HepG2 (cell line): ENCODE measurements around the gene NBEA. TPM values are rescaled to one million over a fixed set of nuclear protein-coding genes. Genes with fewer than 3 reads are reported as not detected.
A peak's percentile ranks its signal among the peaks of the same experiment; 100 is the strongest.

Experiments used
- ATF2 ChIP-seq: sonication (generic); formaldehyde crosslinking; IDR thresholded peaks from 2 replicates; pipeline ENCODE4 v1.4.0; 2020; ENCODE audit warnings: missing genetic modification reagents
- DNMT1 ChIP-seq: sonication (generic); formaldehyde crosslinking; IDR thresholded peaks from 2 replicates; pipeline ENCODE4 v1.5.1; 2020; ENCODE audit warnings: mild to moderate bottlenecking, missing genetic modification reagents
- HES4 ChIP-seq: sonication (generic); formaldehyde crosslinking; IDR thresholded peaks from 2 replicates; pipeline ENCODE4 v1.9.0; 2021; ENCODE audit warnings: mild to moderate bottlenecking, missing genetic modification reagents, borderline replicate concordance
- HHEX ChIP-seq: IDR thresholded peaks from 2 replicates; pipeline ENCODE4 v1.6.1; 2016; ENCODE audit warnings: control low read depth
- JUNB ChIP-seq: sonication (generic); formaldehyde crosslinking; IDR thresholded peaks from 2 replicates; pipeline ENCODE4 v1.8.0; 2022; ENCODE audit warnings: missing genetic modification reagents, mild to moderate bottlenecking, borderline replicate concordance
- MLX ChIP-seq: IDR thresholded peaks from 2 replicates; pipeline ENCODE4 v1.6.1; 2016
- NR2C2 ChIP-seq: sonication (generic); formaldehyde crosslinking; IDR thresholded peaks from 2 replicates; pipeline ENCODE4 v1.4.0; 2020; ENCODE audit warnings: missing genetic modification reagents, mild to moderate bottlenecking, moderate library complexity, borderline replicate concordance
- NR3C1 ChIP-seq: sonication (generic); formaldehyde crosslinking; IDR thresholded peaks from 2 replicates; pipeline ENCODE4 v1.4.0; 2020; ENCODE audit warnings: missing genetic modification reagents
- POGZ ChIP-seq: sonication (generic); formaldehyde crosslinking; IDR thresholded peaks from 2 replicates; pipeline ENCODE4 v1.4.0; 2020; ENCODE audit warnings: mild to moderate bottlenecking, missing genetic modification reagents
- POLR2A ChIP-seq, 2 experiments: IDR thresholded peaks; 2 replicates each; pipeline ENCODE4 v1.6.1; 2011; ENCODE audit warnings: low read depth in 2 of 2, low read length in 2 of 2, mild to moderate bottlenecking in 1 of 2, moderate library complexity in 1 of 2; ENCODE audit not compliant: insufficient read depth in 1 of 2
- SIN3A ChIP-seq: IDR thresholded peaks from 2 replicates; pipeline ENCODE4 v1.6.1; 2011; ENCODE audit warnings: low read depth, mild to moderate bottlenecking, control low read depth, low read length, borderline replicate concordance
- SMARCC2 ChIP-seq: fragments of 450-650 bp; IDR thresholded peaks from 2 replicates; pipeline ENCODE4 v1.6.1; 2017; ENCODE audit warnings: antibody characterized with exemption, mild to moderate bottlenecking
- THRA ChIP-seq: sonication (generic); formaldehyde crosslinking; IDR thresholded peaks from 2 replicates; pipeline ENCODE4 v1.4.0; 2020; ENCODE audit warnings: missing genetic modification reagents, borderline replicate concordance
- ZFAT ChIP-seq: sonication (generic); formaldehyde crosslinking; conservative IDR thresholded peaks from 2 replicates; pipeline ENCODE4 v1.8.1; 2023; ENCODE audit warnings: missing genetic modification reagents, inconsistent platforms
- ZNF138 ChIP-seq: sonication (generic); formaldehyde crosslinking; IDR thresholded peaks from 2 replicates; pipeline ENCODE4 v1.5.0; 2020; ENCODE audit warnings: mild to moderate bottlenecking, low read depth, missing genetic modification reagents
- ZNF331 ChIP-seq: sonication (generic); formaldehyde crosslinking; IDR thresholded peaks from 2 replicates; pipeline ENCODE4 v1.4.0; 2020; ENCODE audit warnings: missing genetic modification reagents
- ZNF558 ChIP-seq: sonication (generic); formaldehyde crosslinking; IDR thresholded peaks from 2 replicates; pipeline ENCODE4 v1.9.0; 2022; ENCODE audit warnings: mild to moderate bottlenecking, missing genetic modification reagents, borderline replicate concordance
- ZNF639 ChIP-seq: conservative IDR thresholded peaks from 2 replicates; pipeline ENCODE4 v1.6.1; 2018; ENCODE audit warnings: missing genetic modification reagents
- ZNF646 ChIP-seq: sonication (generic); formaldehyde crosslinking; IDR thresholded peaks from 2 replicates; pipeline ENCODE4 v1.9.0; 2021; ENCODE audit warnings: mild to moderate bottlenecking, missing genetic modification reagents
- ZSCAN25 ChIP-seq: sonication (generic); formaldehyde crosslinking; IDR thresholded peaks from 2 replicates; pipeline ENCODE4 v1.8.0; 2022; ENCODE audit warnings: mild to moderate bottlenecking, missing genetic modification reagents
- polyA plus RNA-seq, 8 experiments: library from polyadenylated mRNA; depleted of rRNA in 3 of 8; stranded (reverse) in 7 of 8; unstranded in 1 of 8; fragments of >200 nt; fragmentation: Illumina TruSeq in 4 of 8; extraction: Trizol in 4 of 8; gene quantifications; 2 replicates each; pipeline versions ENCODE4 v1.2.1 to v1.2.3, GENCODE V29; 2011 to 2016; ENCODE audit warnings: low read depth in 4 of 8, missing spikeins in 1 of 8, mixed read lengths in 1 of 8; ENCODE audit not compliant: insufficient read depth in 1 of 8
- total RNA-seq, 5 experiments: library from RNA; depleted of rRNA; stranded (reverse); fragments of >200 nt; fragmentation: Illumina TruSeq; extraction: Trizol; gene quantifications; 2 replicates each; pipeline ENCODE4 v1.2.3, GENCODE V29; 2016; ENCODE audit warnings: low read depth in 1 of 5

The NBEA gene
- total and polyA plus RNA-seq, 2 of the 13 experiments (the other 11 are each of a cell fraction or from before 2014, with no cell fraction given): 2.7 to 2.8 TPM

- TF ChIP-seq ZNF639 (CRISPR knock-in tag): no peak
- TF ChIP-seq POGZ (CRISPR knock-in tag): peak; percentile 77
- no peak for TF ChIP-seq SMARCC2
- no peak for TF ChIP-seq HHEX (CRISPR knock-in tag)
- no peak for TF ChIP-seq DNMT1 (CRISPR knock-in tag)
- TF ChIP-seq ZSCAN25 (CRISPR knock-in tag): no peak
- peak; percentile 23; the same call in 1 of the 2 replicates for TF ChIP-seq JUNB (CRISPR knock-in tag)
- 0 out of 2 replicates have a peak, but pooled peaks have one; percentile 41 for TF ChIP-seq MLX
- peak; percentile 70; the same call in 1 of the 2 replicates for TF ChIP-seq ZNF331
- no peak for TF ChIP-seq ZNF558 (CRISPR knock-in tag)
- no peak for TF ChIP-seq POLR2A (IDR thresholded peaks at IDR 0.05; ENCODE audit: insufficient read depth in 1 of 2, low read depth in 2 of 2, low read length in 2 of 2)
- no peak for TF ChIP-seq ZFAT (CRISPR knock-in tag)
- no peak for TF ChIP-seq ATF2
- TF ChIP-seq ZNF646 (CRISPR knock-in tag): peak; percentile 68; the same call in 1 of the 2 replicates
- no peak for TF ChIP-seq NR3C1 (CRISPR knock-in tag)
- peak; percentile 27; the same call in 1 of the 2 replicates for TF ChIP-seq THRA (CRISPR knock-in tag)
- peak; percentile 31; the same call in 1 of the 2 replicates for TF ChIP-seq NR2C2 (CRISPR knock-in tag)
- no peak for TF ChIP-seq SIN3A
- TF ChIP-seq HES4 (CRISPR knock-in tag): no peak
- no peak for TF ChIP-seq ZNF138
Observed at GRCh38 chr13:35349673-35350278, 407.7 kb downstream of the NBEA start (continued).
